ENCODE measurements around the gene NUDCD2. TPM values are rescaled to one million over a fixed set of nuclear protein-coding genes. Genes with fewer than 3 reads are reported as not detected.
"Not testable (repeated sequence)": the region's sequence is repeated elsewhere in the genome, so short reads cannot be mapped to it uniquely, and the experiment has no call there.

NUDCD2 gene
- total RNA-seq, 2 donors from 2014 or later = 2.0 to 2.5 TPM

DNA sequence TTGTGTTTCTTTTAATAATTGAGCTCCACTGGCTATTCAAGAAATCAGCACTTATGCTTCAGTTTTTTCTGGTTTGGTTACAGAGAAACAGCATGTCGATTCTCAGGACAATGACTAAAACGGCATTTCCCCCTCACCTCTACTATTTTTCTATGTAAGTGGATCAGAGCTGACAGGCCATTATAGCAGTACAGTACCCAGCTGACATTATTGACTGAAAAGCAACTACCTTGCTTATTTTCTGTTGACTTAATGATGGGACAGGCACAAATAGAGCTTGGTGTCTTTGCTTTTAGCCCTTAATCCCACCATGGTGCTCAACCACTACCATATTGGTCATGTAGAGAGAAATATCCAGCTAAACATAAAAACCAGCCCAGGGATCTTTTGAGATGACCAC is 57.9 kb downstream of the NUDCD2 start:
- Histone ChIP-seq H3K9me3 (no peaks in the 10 kb centered on the region), H3K4me1 (no peaks in the 10 kb centered on the region), H3K27me3 (no peaks in the 10 kb centered on the region), H3K4me3 (no peak overlapping the region), H3K36me3 (no peaks in the 10 kb centered on the region), H3K27ac (no peak overlapping the region)
- DNase-seq (ENCODE audit: low spot score) = no peak
- TF ChIP-seq, protein P1, sequence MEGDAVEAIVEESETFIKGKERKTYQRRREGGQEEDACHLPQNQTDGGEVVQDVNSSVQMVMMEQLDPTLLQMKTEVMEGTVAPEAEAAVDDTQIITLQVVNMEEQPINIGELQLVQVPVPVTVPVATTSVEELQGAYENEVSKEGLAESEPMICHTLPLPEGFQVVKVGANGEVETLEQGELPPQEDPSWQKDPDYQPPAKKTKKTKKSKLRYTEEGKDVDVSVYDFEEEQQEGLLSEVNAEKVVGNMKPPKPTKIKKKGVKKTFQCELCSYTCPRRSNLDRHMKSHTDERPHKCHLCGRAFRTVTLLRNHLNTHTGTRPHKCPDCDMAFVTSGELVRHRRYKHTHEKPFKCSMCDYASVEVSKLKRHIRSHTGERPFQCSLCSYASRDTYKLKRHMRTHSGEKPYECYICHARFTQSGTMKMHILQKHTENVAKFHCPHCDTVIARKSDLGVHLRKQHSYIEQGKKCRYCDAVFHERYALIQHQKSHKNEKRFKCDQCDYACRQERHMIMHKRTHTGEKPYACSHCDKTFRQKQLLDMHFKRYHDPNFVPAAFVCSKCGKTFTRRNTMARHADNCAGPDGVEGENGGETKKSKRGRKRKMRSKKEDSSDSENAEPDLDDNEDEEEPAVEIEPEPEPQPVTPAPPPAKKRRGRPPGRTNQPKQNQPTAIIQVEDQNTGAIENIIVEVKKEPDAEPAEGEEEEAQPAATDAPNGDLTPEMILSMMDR (IDR thresholded peaks at IDR 0.05) = no peak

DNA sequence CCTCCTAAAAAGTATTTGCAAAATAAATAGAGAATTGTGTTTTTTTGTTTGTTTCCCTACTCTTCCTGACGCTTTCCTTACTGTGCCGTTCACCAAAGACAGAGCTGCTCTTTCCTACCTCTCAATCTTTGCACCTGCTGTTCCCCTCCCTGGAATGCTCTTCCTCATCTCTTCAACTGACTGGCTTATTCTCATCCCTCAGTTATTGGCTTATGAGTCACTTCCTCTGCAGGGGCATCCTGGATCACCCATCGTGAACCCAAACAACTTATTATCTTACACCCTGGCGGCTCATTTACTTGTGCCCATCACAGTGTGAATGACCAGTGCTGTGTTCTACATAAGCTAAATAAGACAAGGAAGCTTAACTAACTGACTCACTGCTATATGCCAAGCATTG is 58.6 kb downstream of the NUDCD2 start:
- H3K4me1 ChIP-seq = no peaks in the 10 kb centered on the region
- no peak for DNase-seq (ENCODE audit: low spot score)
- TF ChIP-seq, protein P1 (IDR thresholded peaks at IDR 0.05) = no peak
- no peaks in the 10 kb centered on the region for H3K9me3 ChIP-seq
- no peaks in the 10 kb centered on the region for H3K36me3 ChIP-seq
- H3K4me3 ChIP-seq = no peak overlapping the region
- H3K27me3 ChIP-seq = no peaks in the 10 kb centered on the region
- H3K27ac ChIP-seq = no peak overlapping the region

DNA sequence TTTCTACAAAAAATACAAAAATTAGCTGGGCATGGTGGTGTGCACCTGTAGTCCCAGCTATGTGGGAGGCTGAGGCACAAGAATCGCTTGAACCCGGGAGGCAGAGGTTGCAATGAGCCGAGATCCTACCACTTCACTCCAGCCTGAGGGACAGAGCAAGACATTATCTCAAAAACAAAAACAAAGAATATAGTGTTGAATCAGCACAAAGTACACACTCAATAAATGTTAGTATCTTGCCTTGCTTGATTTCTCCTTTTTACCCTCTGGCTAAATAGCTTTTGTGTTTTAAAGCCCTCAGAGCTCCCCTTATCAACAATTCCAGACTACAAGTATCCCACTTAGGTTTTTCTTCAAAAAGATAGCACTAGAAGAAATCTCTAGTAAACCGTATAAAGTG is 60.0 kb downstream of the NUDCD2 start:
- Histone ChIP-seq H3K9me3 (no peaks in the 10 kb centered on the region), H3K27ac (no peak overlapping the region), H3K4me1 (no peaks in the 10 kb centered on the region), H3K4me3 (no peak overlapping the region), H3K27me3 (no peaks in the 10 kb centered on the region), H3K36me3 (no peaks in the 10 kb centered on the region)
- TF ChIP-seq, protein P1 (IDR thresholded peaks at IDR 0.05) = no peak
- no peak for DNase-seq (ENCODE audit: low spot score)

DNA sequence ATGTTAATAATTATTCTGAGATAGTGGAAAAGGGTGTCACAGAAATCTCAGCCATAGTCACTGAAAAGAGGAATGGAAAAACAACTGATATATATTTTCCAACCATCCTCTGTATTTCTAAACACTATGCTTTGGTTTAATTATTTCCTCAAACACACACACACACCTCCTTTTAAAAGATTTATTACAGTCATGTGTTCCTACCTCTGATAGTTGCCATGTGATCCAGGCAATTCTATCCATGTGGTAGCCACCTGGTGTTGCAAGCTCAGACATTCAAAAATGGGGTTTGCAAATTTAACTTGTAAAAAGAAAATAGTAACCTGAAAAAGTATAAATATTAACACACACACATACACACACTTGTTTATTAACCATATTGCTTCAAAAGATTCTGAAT is 62.5 kb downstream of the NUDCD2 start:
- TF ChIP-seq, protein P1 (IDR thresholded peaks at IDR 0.05) = no peak
- H3K27ac ChIP-seq = no peak overlapping the region
- no peaks in the 10 kb centered on the region for H3K27me3 ChIP-seq
- no peak for DNase-seq (ENCODE audit: low spot score)
- H3K4me3 ChIP-seq = no peak overlapping the region
- H3K4me1 ChIP-seq = no peaks in the 10 kb centered on the region
- no peaks in the 10 kb centered on the region for H3K36me3 ChIP-seq
- H3K9me3 ChIP-seq = no peaks in the 10 kb centered on the region

DNA sequence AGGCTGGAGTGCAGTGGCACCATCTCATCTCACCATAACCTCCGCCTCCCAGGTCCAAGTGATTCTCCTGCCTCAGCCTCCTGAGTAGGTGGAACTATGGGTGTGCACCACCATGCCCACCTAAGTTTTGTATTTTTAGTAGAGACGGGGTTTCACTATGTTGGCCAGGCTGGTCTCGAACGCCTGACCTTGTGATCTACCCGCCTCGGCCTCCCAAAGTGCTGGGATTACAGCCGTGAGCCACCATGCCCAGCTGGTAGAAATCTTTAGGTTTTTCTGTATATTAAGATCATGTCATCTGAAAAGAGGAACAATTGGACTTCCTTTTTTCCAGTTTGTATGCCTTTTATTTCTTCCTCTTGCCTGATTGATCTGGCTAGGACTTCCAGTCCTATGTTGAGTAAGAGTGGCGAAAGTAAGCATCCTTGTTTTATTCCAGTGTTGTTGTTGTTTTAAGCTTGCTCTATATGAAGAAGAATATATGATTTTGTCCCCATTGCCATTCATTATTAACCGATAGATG is 63.0 kb downstream of the NUDCD2 start:
- H3K4me1 ChIP-seq; H3K27ac ChIP-seq; H3K27me3 ChIP-seq; DNase-seq (ENCODE audit: low spot score); H3K36me3 ChIP-seq; H3K9me3 ChIP-seq; H3K4me3 ChIP-seq: not testable (repeated sequence)

Other genes with a start within 250 kb of the NUDCD2 start
- 10 to 100 TPM; 58.8 to 90.1 TPM for gene CCNG1, start 22.5 kb downstream of the NUDCD2 start, total RNA-seq
- gene HMMR, start 530 bp upstream of the NUDCD2 start, total RNA-seq = 1 to 10 TPM in 1 of 2 donors, under 1 TPM in 1; 0.43 to 2.0 TPM
- gene MAT2B, start 45.5 kb upstream of the NUDCD2 start, total RNA-seq = 10 to 100 TPM; 47.6 to 84.7 TPM

Measured in right atrium auricular region (tissue), 2 donors.